Measurements from ENCODE around the gene MAP4K4. TPM values are rescaled to one million over a fixed set of nuclear protein-coding genes. Genes with fewer than 3 reads are reported as not detected.

Gene MAP4K4
- polyA plus RNA-seq, 3 donors = 5.3 to 66.9 (median 8.7) TPM

DNA sequence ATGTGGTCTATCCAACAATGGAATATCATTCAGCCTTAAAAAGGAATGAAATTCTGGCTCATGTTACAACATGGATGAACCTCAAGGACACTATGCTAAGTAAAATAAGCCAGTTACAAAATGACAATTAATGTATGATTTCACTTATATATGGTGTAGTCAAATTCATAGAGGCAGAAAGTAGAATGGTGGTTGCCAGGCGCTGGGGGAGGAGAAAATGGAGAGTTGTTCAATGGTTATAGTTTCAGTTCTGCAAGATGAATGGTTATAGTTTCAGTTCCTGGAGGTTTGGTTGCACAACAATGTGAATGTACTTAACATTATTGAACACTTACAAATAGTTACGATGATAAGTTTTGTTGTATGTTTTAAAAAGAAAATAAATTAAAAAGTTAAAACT, 215.0 kb downstream of the MAP4K4 start:
- intact Hi-C loops (cut with micrococcal nuclease) = no loop called here
- Mint-ChIP-seq H3K4me1 (peaks cover 32% of the 10 kb centered on the region), H3K36me3 (peaks cover 7 to 9% of the 10 kb centered on the region in 2 donors), H3K9me3 (peaks cover 16 to 30% (median 22%) of the 10 kb centered on the region in 7 donors), H3K27me3 (ENCODE audit: low read depth in 3 of 3) (no peaks in the 10 kb centered on the region), H3K4me3 (peak overlapping the region; percentile 47 to 49), H3K27ac (peak overlapping the region; percentile 86 to 96 (median 91))
- DNase-seq = peak; percentile 70 to 89 (median 83)
- Histone ChIP-seq H3K27ac (ENCODE audit: low read depth in 1 of 2, low read length in 2 of 2) (peak overlapping the region in 1 of 2 donors; percentile 79), H3K4me1 (ENCODE audit: control insufficient read depth in 1 of 2, insufficient read depth in 2 of 2, low read length in 2 of 2) (peaks cover 21 to 42% of the 10 kb centered on the region in 2 donors), H3K4me3 (replicated peaks in 1 of 3; ENCODE audit: low read depth in 2 of 3, low read length in 3 of 3) (peak overlapping the region in 1 of 3 experiments; percentile 58), H3K9ac (ENCODE audit: insufficient read depth, low read length, poor library complexity, severe bottlenecking) (no peak overlapping the region), H3K27me3 (ENCODE audit: control insufficient read depth in 2 of 2, insufficient read depth in 2 of 2, low read length in 2 of 2) (no peaks in the 10 kb centered on the region), H3K36me3 (replicated peaks in 1 of 2; ENCODE audit: control insufficient read depth in 1 of 2, insufficient read depth in 2 of 2, low read length in 2 of 2) (no peaks in the 10 kb centered on the region), H3K79me2 (ENCODE audit: insufficient read depth, low read length) (no peaks in the 10 kb centered on the region), H3K4me2 (replicated peaks; ENCODE audit: extremely low read depth, low read length, poor library complexity, severe bottlenecking) (peak overlapping the region; percentile 65), H3K9me3 (replicated peaks in 1 of 2; ENCODE audit: control insufficient read depth in 1 of 2, insufficient read depth in 1 of 2, low read length in 2 of 2) (peaks cover 13 to 36% of the 10 kb centered on the region in 2 donors), H2AFZ (ENCODE audit: insufficient read depth, low read depth, low read length, poor library complexity, severe bottlenecking) (no peak overlapping the region), H4K20me1 (ENCODE audit: insufficient read depth, low read length) (no peaks in the 10 kb centered on the region)
- WGBS (ENCODE audit: insufficient coverage) = 0% methylated on average over 1 of the region's 2 CpGs
- TF ChIP-seq, protein P1, sequence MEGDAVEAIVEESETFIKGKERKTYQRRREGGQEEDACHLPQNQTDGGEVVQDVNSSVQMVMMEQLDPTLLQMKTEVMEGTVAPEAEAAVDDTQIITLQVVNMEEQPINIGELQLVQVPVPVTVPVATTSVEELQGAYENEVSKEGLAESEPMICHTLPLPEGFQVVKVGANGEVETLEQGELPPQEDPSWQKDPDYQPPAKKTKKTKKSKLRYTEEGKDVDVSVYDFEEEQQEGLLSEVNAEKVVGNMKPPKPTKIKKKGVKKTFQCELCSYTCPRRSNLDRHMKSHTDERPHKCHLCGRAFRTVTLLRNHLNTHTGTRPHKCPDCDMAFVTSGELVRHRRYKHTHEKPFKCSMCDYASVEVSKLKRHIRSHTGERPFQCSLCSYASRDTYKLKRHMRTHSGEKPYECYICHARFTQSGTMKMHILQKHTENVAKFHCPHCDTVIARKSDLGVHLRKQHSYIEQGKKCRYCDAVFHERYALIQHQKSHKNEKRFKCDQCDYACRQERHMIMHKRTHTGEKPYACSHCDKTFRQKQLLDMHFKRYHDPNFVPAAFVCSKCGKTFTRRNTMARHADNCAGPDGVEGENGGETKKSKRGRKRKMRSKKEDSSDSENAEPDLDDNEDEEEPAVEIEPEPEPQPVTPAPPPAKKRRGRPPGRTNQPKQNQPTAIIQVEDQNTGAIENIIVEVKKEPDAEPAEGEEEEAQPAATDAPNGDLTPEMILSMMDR (IDR thresholded peaks at IDR 0.05) = no peak

DNA sequence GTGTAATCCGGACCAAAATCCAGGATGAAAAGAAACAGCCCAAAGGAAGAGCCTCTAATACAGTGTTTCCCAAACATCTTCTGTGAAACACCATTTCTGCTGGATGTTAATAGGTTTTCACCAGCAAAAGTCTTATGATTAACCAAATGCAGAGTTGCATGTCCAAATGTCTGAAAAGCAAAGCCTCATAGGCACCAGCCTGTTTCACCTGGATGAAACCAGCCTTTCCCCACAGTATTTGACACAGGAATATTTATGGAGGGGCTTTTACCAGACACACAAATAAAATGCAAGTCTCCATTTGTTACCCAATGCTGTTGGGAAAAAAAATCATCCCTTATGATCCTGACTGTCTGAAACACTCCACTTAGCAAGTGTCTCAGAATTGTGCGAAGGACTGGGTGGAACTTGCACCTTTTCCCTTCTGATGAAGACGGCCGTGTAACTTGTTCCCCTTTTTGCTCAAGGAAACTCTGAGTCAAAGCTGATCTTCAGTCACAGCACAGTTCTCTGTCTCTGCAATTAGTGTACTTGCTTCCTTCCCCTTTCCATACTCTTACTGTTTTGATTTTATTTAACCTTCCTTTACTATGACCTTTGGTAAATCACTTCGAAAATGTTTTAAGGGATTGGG, 223.9 kb downstream of the MAP4K4 start:
- peaks cover 28 to 38% of the 10 kb centered on the region in 2 donors for H3K4me1 ChIP-seq (ENCODE audit: control insufficient read depth in 1 of 2, insufficient read depth in 2 of 2, low read length in 2 of 2)
- H3K9me3 ChIP-seq (replicated peaks in 1 of 2; ENCODE audit: control insufficient read depth in 1 of 2, insufficient read depth in 1 of 2, low read length in 2 of 2) = peaks cover 28 to 32% of the 10 kb centered on the region in 2 donors
- no peak overlapping the region for H2AFZ ChIP-seq (ENCODE audit: insufficient read depth, low read depth, low read length, poor library complexity, severe bottlenecking)
- DNase-seq = peak; percentile 89 to 95 (median 95)
- intact Hi-C loops (cut with micrococcal nuclease) = loop anchor here in 1 of 2 donors (2.0 kb wide), 1 partner anchor 39 kb away; no protein-coding TSS in a partner anchor
- H3K4me3 ChIP-seq (replicated peaks in 1 of 3; ENCODE audit: low read depth in 2 of 3, low read length in 3 of 3) = peak overlapping the region in 1 of 3 experiments; percentile 17
- WGBS (ENCODE audit: insufficient coverage) = 25% methylated on average over 4 of the region's 5 CpGs
- Mint-ChIP-seq H3K4me3 (peak overlapping the region in 1 of 2 donors; percentile 26), H3K9me3 (peaks cover 16 to 37% (median 32%) of the 10 kb centered on the region in 7 donors), H3K27ac (peak overlapping the region; percentile 83 to 96 (median 94)), H3K4me1 (peaks cover 34% of the 10 kb centered on the region), H3K27me3 (ENCODE audit: low read depth in 3 of 3) (no peaks in the 10 kb centered on the region), H3K36me3 (peaks cover 5 to 11% of the 10 kb centered on the region in 2 donors)
- H4K20me1 ChIP-seq (ENCODE audit: insufficient read depth, low read length) = no peaks in the 10 kb centered on the region
- peak overlapping the region; percentile 81 to 88 for H3K27ac ChIP-seq (ENCODE audit: low read depth in 1 of 2, low read length in 2 of 2)
- no peaks in the 10 kb centered on the region for H3K79me2 ChIP-seq (ENCODE audit: insufficient read depth, low read length)
- H3K36me3 ChIP-seq (replicated peaks in 1 of 2; ENCODE audit: control insufficient read depth in 1 of 2, insufficient read depth in 2 of 2, low read length in 2 of 2) = peaks cover 0 to 16% of the 10 kb centered on the region in 2 donors
- no peaks in the 10 kb centered on the region for H3K27me3 ChIP-seq (ENCODE audit: control insufficient read depth in 2 of 2, insufficient read depth in 2 of 2, low read length in 2 of 2)
- TF ChIP-seq, protein P1 (IDR thresholded peaks at IDR 0.05) = no peak
- peak overlapping the region; percentile 7 for H3K4me2 ChIP-seq (replicated peaks; ENCODE audit: extremely low read depth, low read length, poor library complexity, severe bottlenecking)
- H3K9ac ChIP-seq (ENCODE audit: insufficient read depth, low read length, poor library complexity, severe bottlenecking) = no peak overlapping the region
